Hematopoietic multipotent progenitor cell treated with erythropoietin and hydrocortisone succinate and interleukin-3 and kit ligand, for 15 days (in vitro differentiated cells): Measurements from ENCODE around the gene KYAT1.

Source experiments
- DNase-seq: peaks from one replicate; pipeline ENCODE4 v3.0.0-alpha.2; 2015; ENCODE audit warnings: low spot score

Gene KYAT1

GRCh38 chr9:128881884-128882676 lies at the start of gene KYAT1, which contains the start of gene LRRC8A:
Gene KYAT1 (minus strand): TSS chr9:128881950. CDS start chr9:128845405, 36,545 bp downstream.
Gene LRRC8A (plus strand): TSS chr9:128882133. CDS start chr9:128907165, 25,032 bp downstream.
- DNase-seq = peak; percentile 98

GRCh38 chr9:128929560-128929959 lies 47.8 kb upstream of the KYAT1 start:
- no peak for DNase-seq

GRCh38 chr9:128928624-128929023 lies 46.9 kb upstream of the KYAT1 start:
- DNase-seq = no peak

- peak; percentile 73 for DNase-seq
Measured at GRCh38 chr9:128927731-128928411, 46.1 kb upstream of the KYAT1 start.

- DNase-seq = no peak
Measured at GRCh38 chr9:128923493-128923883, 41.7 kb upstream of the KYAT1 start.

- DNase-seq = no peak
Measured at GRCh38 chr9:128921881-128922763, 40.4 kb upstream of the KYAT1 start.

- peak; percentile 96 for DNase-seq
Measured at GRCh38 chr9:128920381-128921058, 38.8 kb upstream of the KYAT1 start, which contains the start of gene PHYHD1. Gene PHYHD1 (plus strand): TSS chr9:128920982. CDS start chr9:128922324, 1,342 bp downstream.

- DNase-seq = no peak
Measured at GRCh38 chr9:128919402-128920089, 37.8 kb upstream of the KYAT1 start.

GRCh38 chr9:128918921-128919320 lies 37.2 kb upstream of the KYAT1 start:
- no peak for DNase-seq

GRCh38 chr9:128917151-128917849 lies 35.5 kb upstream of the KYAT1 start:
- no peak for DNase-seq

GRCh38 chr9:128916745-128917144 lies 35.0 kb upstream of the KYAT1 start:
- DNase-seq = no peak

- DNase-seq = no peak
Measured at GRCh38 chr9:128916204-128916603, 34.5 kb upstream of the KYAT1 start.

GRCh38 chr9:128913995-128914772 lies 32.4 kb upstream of the KYAT1 start:
- no peak for DNase-seq

GRCh38 chr9:128913048-128913900 lies 31.5 kb upstream of the KYAT1 start:
- DNase-seq = no peak

GRCh38 chr9:128912270-128912853 lies 30.6 kb upstream of the KYAT1 start:
- DNase-seq = no peak

- DNase-seq = no peak
Measured at GRCh38 chr9:128911529-128912035, 29.8 kb upstream of the KYAT1 start.

GRCh38 chr9:128910906-128911305 lies 29.2 kb upstream of the KYAT1 start:
- no peak for DNase-seq

GRCh38 chr9:128909859-128910258 lies 28.1 kb upstream of the KYAT1 start:
- no peak for DNase-seq
